ENCODE data around the gene FBXO2.
"Not testable (repeated sequence)": the region's sequence is repeated elsewhere in the genome, so short reads cannot be mapped to it uniquely, and the experiment has no call there.

Gene FBXO2

GRCh38 chr1:11629184-11630016 lies 24.8 kb downstream of the FBXO2 start:
- DNase-seq (ENCODE audit: low read depth) = no peak

- DNase-seq (ENCODE audit: low read depth) = no peak
These were observed 25.5 kb downstream of the FBXO2 start for GRCh38 chr1:11628767-11629166.

GRCh38 chr1:11626551-11626950 lies 27.7 kb downstream of the FBXO2 start:
- DNase-seq (ENCODE audit: low read depth) = no peak

- DNase-seq (ENCODE audit: low read depth) = no peak
These were observed 30.5 kb downstream of the FBXO2 start for GRCh38 chr1:11623702-11624101.

GRCh38 chr1:11622398-11622797 lies 31.8 kb downstream of the FBXO2 start:
- no peak for DNase-seq (ENCODE audit: low read depth)

GRCh38 chr1:11620924-11621323 lies 33.3 kb downstream of the FBXO2 start:
- no peak for DNase-seq (ENCODE audit: low read depth)

- no peak for DNase-seq (ENCODE audit: low read depth)
These were observed 33.8 kb downstream of the FBXO2 start for GRCh38 chr1:11620405-11620804.

GRCh38 chr1:11617741-11618140 lies 36.5 kb downstream of the FBXO2 start:
- DNase-seq (ENCODE audit: low read depth) = no peak

- DNase-seq (ENCODE audit: low read depth) = no peak
These were observed 36.9 kb downstream of the FBXO2 start for GRCh38 chr1:11617314-11617713.

- DNase-seq (ENCODE audit: low read depth) = no peak
These were observed 37.5 kb downstream of the FBXO2 start for GRCh38 chr1:11616766-11617165.

GRCh38 chr1:11615090-11615489 lies 39.1 kb downstream of the FBXO2 start:
- no peak for DNase-seq (ENCODE audit: low read depth)

GRCh38 chr1:11613347-11613746 lies 40.9 kb downstream of the FBXO2 start:
- DNase-seq (ENCODE audit: low read depth) = no peak

GRCh38 chr1:11611638-11612327 lies 42.4 kb downstream of the FBXO2 start:
- no peak for DNase-seq (ENCODE audit: low read depth)

- DNase-seq (ENCODE audit: low read depth) = no peak
These were observed 43.5 kb downstream of the FBXO2 start for GRCh38 chr1:11610629-11611180.

GRCh38 chr1:11609378-11609777 lies 44.9 kb downstream of the FBXO2 start:
- not testable (repeated sequence) for DNase-seq (ENCODE audit: low read depth)

GRCh38 chr1:11608596-11609130 lies 45.6 kb downstream of the FBXO2 start:
- DNase-seq (ENCODE audit: low read depth) = not testable (repeated sequence)

GRCh38 chr1:11606775-11607174 lies 47.5 kb downstream of the FBXO2 start:
- DNase-seq (ENCODE audit: low read depth) = no peak

- DNase-seq (ENCODE audit: low read depth) = no peak
These were observed 51.2 kb downstream of the FBXO2 start for GRCh38 chr1:11602981-11603380.

GRCh38 chr1:11602424-11602823 lies 51.8 kb downstream of the FBXO2 start:
- DNase-seq (ENCODE audit: low read depth) = no peak

GRCh38 chr1:11600836-11601235 lies 53.4 kb downstream of the FBXO2 start:
- DNase-seq (ENCODE audit: low read depth) = no peak

GRCh38 chr1:11599891-11600576 lies 54.2 kb downstream of the FBXO2 start:
- no peak for DNase-seq (ENCODE audit: low read depth)

GRCh38 chr1:11598461-11598860 lies 55.8 kb downstream of the FBXO2 start:
- DNase-seq (ENCODE audit: low read depth) = peak; percentile 3
